A549 (cell line): ENCODE measurements around the gene NEIL3. TPM values are rescaled to one million over a fixed set of nuclear protein-coding genes. Genes with fewer than 3 reads are reported as not detected.

ENCODE experiments used
- ATAC-seq, 2 experiments: fragments of 200-7000 bp in 1 of 2; fragments of >200 bp in 1 of 2; cut with Nextera tagmentation in 1 of 2; cut with Tn5 transposase in 1 of 2; 3 replicates each; pipeline versions ENCODE4 v1.8.0 to v1.9.1; 2018 to 2020; ENCODE audit warnings: mild to moderate bottlenecking in 1 of 2, moderate library complexity in 1 of 2
- CTCF ChIA-PET: fragments of 300-600 bp; sonication (Branson Sonifier 250); formaldehyde crosslinking; extraction: SDS; loops from one replicate; lab custom pipeline; 2021; ENCODE audit warnings: antibody characterized with exemption, inconsistent platforms; lab: Yijun Ruan, JAX
- POLR2A ChIA-PET: fragments of 350-600 bp; formaldehyde crosslinking; extraction: SDS; loops from one replicate; lab custom pipeline; 2021; ENCODE audit warnings: antibody characterized with exemption, inconsistent platforms; lab: Yijun Ruan, JAX
- DNase-seq, 2 experiments: peaks; one replicate each; pipeline versions ENCODE4 v3.0.0 to v3.0.0-alpha.2; 2011 to 2016; ENCODE audit warnings: low read depth in 1 of 2, low spot score in 1 of 2
- FAIRE-seq: peaks from 2 replicates; lab custom pipeline; 2011; peaks lifted over from hg19 to GRCh38; lab: Jason Lieb, UNC
- H3K27ac ChIP-seq, 2 experiments: fragments of >200 bp; sonication (Bioruptor Twin); formaldehyde crosslinking; 3 replicates each; pipeline ENCODE4 v1.5.1; 2016 to 2017
- H3K4me1 ChIP-seq: fragments of >200 bp; sonication (Bioruptor Twin); formaldehyde crosslinking; 3 replicates; pipeline ENCODE4 v1.6.1; 2016
- H3K4me2 ChIP-seq: fragments of >200 bp; sonication (Bioruptor Twin); formaldehyde crosslinking; 3 replicates; pipeline ENCODE4 v1.6.1; 2016
- H3K4me3 ChIP-seq: fragments of >200 bp; sonication (Bioruptor Twin); formaldehyde crosslinking; 3 replicates; pipeline ENCODE4 v1.5.1; 2016
- H3K9me3 ChIP-seq: fragments of >200 bp; sonication (Bioruptor Twin); formaldehyde crosslinking; 3 replicates; pipeline ENCODE4 v1.6.1; 2016
- CEBPB ChIP-seq, 2 experiments: fragments of >200 bp in 1 of 2; sonication (Bioruptor Twin) in 1 of 2; formaldehyde crosslinking in 1 of 2; IDR thresholded peaks; 2 replicates each; pipeline ENCODE4 v1.6.1; 2012 to 2016
- CHD2 ChIP-seq: fragments of 150-350 bp; IDR thresholded peaks from 2 replicates; pipeline ENCODE4 v1.6.1; 2014; ENCODE audit warnings: low read length; ENCODE audit not compliant: partially characterized antibody
- CTCF ChIP-seq: fragments of >200 bp; sonication (Bioruptor Twin); formaldehyde crosslinking; IDR thresholded peaks from 3 replicates; pipeline ENCODE4 v1.5.1; 2016
- E2F6 ChIP-seq: IDR thresholded peaks from 2 replicates; pipeline ENCODE4 v1.6.1; 2012; ENCODE audit warnings: low read depth, borderline replicate concordance
- ELK1 ChIP-seq: fragments of 150-350 bp; IDR thresholded peaks from 2 replicates; pipeline ENCODE4 v1.6.1; 2014; ENCODE audit warnings: low read depth, mild to moderate bottlenecking, low read length
- EP300 ChIP-seq, 2 experiments: fragments of >200 bp; sonication (Bioruptor Twin); formaldehyde crosslinking; IDR thresholded peaks; 2 replicates in 1 of 2; 3 replicates in 1 of 2; pipeline ENCODE4 v1.6.1; 2016 to 2017
- FOSB ChIP-seq: fragments of 250-450 bp; sonication (Bioruptor Pico); IDR thresholded peaks from 2 replicates; pipeline ENCODE4 v1.5.0; 2020; ENCODE audit warnings: mild to moderate bottlenecking, moderate library complexity
- HDAC2 ChIP-seq: fragments of 200-600 bp; sonication (generic); IDR thresholded peaks from 2 replicates; pipeline ENCODE4 v1.6.1; 2016
- HEYL ChIP-seq: fragments of 250-450 bp; sonication (Bioruptor Pico); IDR thresholded peaks from 2 replicates; pipeline ENCODE4 v1.8.0; 2021; ENCODE audit warnings: mild to moderate bottlenecking, moderate library complexity
- HOXA7 ChIP-seq: fragments of 250-450 bp; sonication (Bioruptor Pico); IDR thresholded peaks from 2 replicates; pipeline ENCODE4 v1.5.0; 2020; ENCODE audit warnings: mild to moderate bottlenecking, moderate library complexity
- JUNB ChIP-seq: fragments of >200 bp; sonication (Bioruptor Twin); formaldehyde crosslinking; IDR thresholded peaks from 2 replicates; pipeline ENCODE4 v1.6.1; 2016
- KDM5A ChIP-seq: fragments of 200-600 bp; sonication (generic); IDR thresholded peaks from 2 replicates; pipeline ENCODE4 v1.6.1; 2016; ENCODE audit warnings: antibody characterized with exemption, mild to moderate bottlenecking
- MAFK ChIP-seq: fragments of 450-650 bp; IDR thresholded peaks from 2 replicates; pipeline ENCODE4 v1.6.1; 2014; ENCODE audit not compliant: partially characterized antibody
- MAZ ChIP-seq: fragments of 150-350 bp; IDR thresholded peaks from 2 replicates; pipeline ENCODE4 v1.6.1; 2014; ENCODE audit warnings: antibody characterized with exemption, low read depth, low read length, borderline replicate concordance
- POLR2AphosphoS2 ChIP-seq: conservative IDR thresholded peaks from 2 replicates; pipeline ENCODE4 v1.6.1; 2012; ENCODE audit warnings: low read length, improper control_type of control experiment, inconsistent platforms
- REST ChIP-seq: fragments of 200-600 bp; sonication (generic); IDR thresholded peaks from 2 replicates; pipeline ENCODE4 v1.6.1; 2016; ENCODE audit warnings: antibody characterized with exemption, mild to moderate bottlenecking, moderate library complexity
- TFCP2L1 ChIP-seq: fragments of 250-450 bp; sonication (Bioruptor Pico); IDR thresholded peaks from 2 replicates; pipeline ENCODE4 v1.5.0; 2021; ENCODE audit warnings: mild to moderate bottlenecking
- TP53 ChIP-seq: fragments of 250-450 bp; sonication (Bioruptor Pico); IDR thresholded peaks from 2 replicates; pipeline ENCODE4 v1.5.0; 2021; ENCODE audit warnings: mild to moderate bottlenecking, moderate library complexity
- ZNF302 ChIP-seq: fragments of 250-450 bp; sonication (Bioruptor Pico); IDR thresholded peaks from 2 replicates; pipeline ENCODE4 v1.9.0; 2021; ENCODE audit warnings: inconsistent platforms, mild to moderate bottlenecking, moderate library complexity
- WGBS: methylation state at CpG from one replicate; pipeline ENCODE4 v1.1.6; 2017; ENCODE audit errors: missing lambda C conversion rate; 5-methylcytosine and 5-hydroxymethylcytosine counted together
- polyA plus RNA-seq, 4 experiments: library from polyadenylated mRNA; depleted of rRNA in 3 of 4; stranded (reverse); fragments of >200 nt; fragmentation: RNase III in 1 of 4; extraction: RNeasy Plus Mini Kit Qiagen cat#74134 plus additional on column Dnase treatment in 1 of 4; gene quantifications; 2 replicates in 3 of 4; 3 replicates in 1 of 4; pipeline ENCODE4 v1.2.3, GENCODE V29; 2011 to 2017

NEIL3 gene
- polyA plus RNA-seq, 2 of the 4 experiments (the other 2 are of a cell fraction): 23.4 to 42.0 TPM

- ATAC-seq: no peak
- Histone ChIP-seq H3K4me3 (peak overlapping the region; percentile 58; the same call in 1 of the 3 replicates), H3K4me2 (peak overlapping the region; percentile 88), H3K4me1 (peaks cover 62% of the 10 kb centered on the region), H3K9me3 (no peaks in the 10 kb centered on the region), H3K27ac (peak overlapping the region; percentile 84)
- POLR2A ChIA-PET: no interaction called here
- TF ChIP-seq ZNF302 (CRISPR knock-in tag): no peak
- TF ChIP-seq HOXA7 (CRISPR knock-in tag): no peak
- no peak for TF ChIP-seq POLR2AphosphoS2
- peak; percentile 88 to 90 for TF ChIP-seq CEBPB (IDR thresholded peaks at IDR 0.05)
- TF ChIP-seq E2F6: no peak
- no peak for TF ChIP-seq JUNB
- TF ChIP-seq ELK1: no peak
- peak; percentile 39 for TF ChIP-seq MAFK
- TF ChIP-seq MAZ: no peak
- TF ChIP-seq EP300 (IDR thresholded peaks at IDR 0.05): no peak
- whole genome bisulfite sequencing: 0% methylated on average over 1 of the region's 1 CpG
- no peak for DNase-seq
- CTCF ChIA-PET: interaction anchor here (3.0 kb wide), 1 partner anchor 63 kb away, joined by 14 read pairs; no protein-coding TSS in a partner anchor
- FAIRE-seq: no peak
These were observed 3.6 kb downstream of the NEIL3 start for GRCh38 chr4:177313263-177313662.

- ChIA-PET CTCF (no interaction called here), POLR2A (no interaction called here)
- FAIRE-seq (no peak), DNase-seq (no peak), ATAC-seq (no peak)
- no peak for TF ChIP-seq MAFK
- TF ChIP-seq CHD2: no peak
- TF ChIP-seq TP53 (CRISPR knock-in tag): no peak
- Histone ChIP-seq H3K9me3 (no peaks in the 10 kb centered on the region), H3K4me2 (peak overlapping the region; percentile 88), H3K4me1 (peaks cover 77% of the 10 kb centered on the region), H3K27ac (peak overlapping the region; percentile 66 to 84; a peak in 5 of 6 replicates), H3K4me3 (peak overlapping the region; percentile 24; the same call in 2 of the 3 replicates)
- 69% methylated on average over 4 of the region's 4 CpGs for WGBS
These were observed 6.2 kb downstream of the NEIL3 start for GRCh38 chr4:177315767-177316464.

GRCh38 chr4:177320721-177321120 is 11.0 kb downstream of the NEIL3 start:
- ATAC-seq (no peak), DNase-seq (no peak), FAIRE-seq (no peak)
- TF ChIP-seq CTCF (no peak), REST (no peak), ZNF302 (CRISPR knock-in tag) (no peak), KDM5A (no peak), CEBPB (IDR thresholded peaks at IDR 0.05) (no peak), TFCP2L1 (CRISPR knock-in tag) (no peak), HDAC2 (no peak), HEYL (CRISPR knock-in tag) (no peak), FOSB (CRISPR knock-in tag) (no peak), TP53 (CRISPR knock-in tag) (no peak)
- Histone ChIP-seq H3K4me2 (peak overlapping the region; percentile 76), H3K4me1 (peaks cover 74% of the 10 kb centered on the region), H3K9me3 (no peaks in the 10 kb centered on the region), H3K4me3 (no peak overlapping the region), H3K27ac (peak overlapping the region; percentile 66; a peak in 5 of 6 replicates)
- ChIA-PET CTCF (no interaction called here), POLR2A (no interaction called here)
- WGBS: 95% methylated on average over 5 of the region's 5 CpGs
